Endodermal cell (in vitro differentiated cells): ENCODE measurements around the gene ZNF32. TPM values are rescaled to one million over a fixed set of nuclear protein-coding genes. Genes with fewer than 3 reads are reported as not detected.

ENCODE experiments used
- DNase-seq: peaks from one replicate; pipeline ENCODE4 v3.0.0-alpha.2; 2017
- H3K27ac ChIP-seq: 2 replicates; pipeline ENCODE4 v1.5.1; 2013; ENCODE audit warnings: mild to moderate bottlenecking, low read depth, low read length, moderate library complexity
- H3K27me3 ChIP-seq: 2 replicates; pipeline ENCODE4 v1.6.1; 2013; ENCODE audit warnings: mild to moderate bottlenecking, low read length, moderate library complexity; ENCODE audit not compliant: insufficient read depth, control insufficient read depth, poor library complexity, severe bottlenecking
- H3K36me3 ChIP-seq: 2 replicates; pipeline ENCODE4 v1.7.0; 2013; ENCODE audit warnings: mild to moderate bottlenecking, low read length, moderate library complexity; ENCODE audit not compliant: control insufficient read depth, insufficient read depth
- H3K4me1 ChIP-seq: one replicate; pipeline ENCODE4 v1.7.0; 2013; ENCODE audit warnings: low read length; ENCODE audit not compliant: control insufficient read depth, insufficient read depth
- H3K4me3 ChIP-seq: 2 replicates; pipeline ENCODE4 v1.5.1; 2013; ENCODE audit warnings: mild to moderate bottlenecking, low read length, moderate library complexity
- H3K9ac ChIP-seq: 2 replicates; pipeline ENCODE4 v1.6.1; 2013; ENCODE audit warnings: mild to moderate bottlenecking, low read length, moderate library complexity; ENCODE audit not compliant: poor library complexity, severe bottlenecking; ENCODE audit errors: extremely low read depth
- H3K9me3 ChIP-seq: 2 replicates; pipeline ENCODE4 v1.6.1; 2013; ENCODE audit warnings: mild to moderate bottlenecking, low read length, moderate library complexity; ENCODE audit not compliant: control insufficient read depth
- H3K27ac Mint-ChIP-seq: 2 replicates; pipeline ENCODE4 v1.8.0; 2020; ENCODE audit warnings: mixed read lengths
- H3K27me3 Mint-ChIP-seq: 2 replicates; pipeline ENCODE4 v1.8.0; 2021; ENCODE audit warnings: mild to moderate bottlenecking, mixed read lengths; ENCODE audit not compliant: insufficient read depth
- H3K36me3 Mint-ChIP-seq: 2 replicates; pipeline ENCODE4 v1.8.0; 2020; ENCODE audit warnings: low read depth, mixed read lengths
- H3K4me1 Mint-ChIP-seq: 2 replicates; pipeline ENCODE4 v1.8.0; 2020; ENCODE audit warnings: mixed read lengths
- H3K4me3 Mint-ChIP-seq: 2 replicates; pipeline ENCODE4 v1.8.0; 2020; ENCODE audit warnings: mild to moderate bottlenecking, moderate library complexity, mixed read lengths
- H3K9me3 Mint-ChIP-seq: 2 replicates; pipeline ENCODE4 v1.8.0; 2020; ENCODE audit warnings: mild to moderate bottlenecking, mixed read lengths
- CTCF ChIP-seq: fragments of 200-600 bp; sonication (generic); conservative IDR thresholded peaks from 2 replicates; pipeline ENCODE4 v1.5.0; 2021; ENCODE audit warnings: antibody characterized with exemption, mild to moderate bottlenecking
- WGBS, 2 experiments: methylation state at CpG; one replicate each; pipeline versions ENCODE4 v1.1.5 to v1.1.7; 2013; ENCODE audit warnings: missing lambda C conversion rate in 2 of 2, mixed read lengths in 1 of 2; ENCODE audit not compliant: insufficient coverage in 1 of 2, insufficient read length in 1 of 2; 5-methylcytosine and 5-hydroxymethylcytosine counted together
- long read RNA-seq, 4 experiments: library from polyadenylated mRNA in 2 of 4; library from RNA in 1 of 4; library from capped mRNA in 1 of 4; stranded (forward) in 3 of 4; unstranded in 1 of 4; transcript quantifications; one replicate each; pipeline ENCODE4 v2.0.0, GENCODE V29; 2020 to 2021; ENCODE audit warnings: inconsistent platforms in 1 of 4
- polyA plus RNA-seq, 2 experiments: library from polyadenylated mRNA; stranded (reverse); fragments of 50-300 nt; gene quantifications; one replicate each; pipeline ENCODE4 v1.2.3, GENCODE V29; 2013
- total RNA-seq, 2 donors: library from RNA; stranded (reverse); fragmentation: NEBNext Ultra II Directional in 1 of 2; extraction: Animal tissue kit (Norgen Biotek cat#: 25700) in 1 of 2; gene quantifications; 2 replicates in 1 of 2; 3 replicates in 1 of 2; pipeline ENCODE4 v1.2.1, GENCODE V29; 2021

ZNF32 gene
- total RNA-seq = 10 to 100 TPM; 21.4 to 29.0 TPM
- 45.6 TPM for polyA plus RNA-seq (2013, experiment 1 of 2)
- 40.1 TPM for polyA plus RNA-seq (2013, experiment 2 of 2)
- long read RNA-seq, experiment 1, partial matches to known transcripts = 1 of 8 reads
- long read RNA-seq, experiment 1, other reads (novel, unspliced or antisense) = 4 of 8 reads
- long read RNA-seq, experiment 2, transcript ZNF32-202 (3 exons, 1,201 nt) = minor isoform, 5 of 22 reads
- long read RNA-seq, experiment 2, transcript ZNF32-201 (3 exons, 1,137 nt) = major isoform, 8 of 22 reads
- long read RNA-seq, experiment 2, partial matches to known transcripts = 1 of 22 reads
- long read RNA-seq, experiment 2, other reads (novel, unspliced or antisense) = 8 of 22 reads
- long read RNA-seq, experiment 3, transcript ZNF32-201 (3 exons, 1,137 nt) = major isoform, 18 of 44 reads
- long read RNA-seq, experiment 3, transcript ZNF32-202 (3 exons, 1,201 nt) = minor isoform, 9 of 44 reads
- long read RNA-seq, experiment 3, partial matches to known transcripts = 6 of 44 reads
- long read RNA-seq, experiment 3, other reads (novel, unspliced or antisense) = 11 of 44 reads
- long read RNA-seq, experiment 4, transcript ZNF32-201 (3 exons, 1,137 nt) = major isoform, 32 of 56 reads
- long read RNA-seq, experiment 4, transcript ZNF32-202 (3 exons, 1,201 nt) = minor isoform, 8 of 56 reads
- long read RNA-seq, experiment 4, partial matches to known transcripts = 1 of 56 reads
- long read RNA-seq, experiment 4, other reads (novel, unspliced or antisense) = 15 of 56 reads

- WGBS, 2 experiments = 1 to 2% methylated on average over 24 to 90 of the region's 90 CpGs
- H3K4me1 Mint-ChIP-seq = peaks cover 18% of the 10 kb centered on the region
- H3K36me3 ChIP-seq = peaks cover 32% of the 10 kb centered on the region
- H3K4me3 Mint-ChIP-seq = peak within 1 kb of the TSS; percentile 72
- H3K27ac Mint-ChIP-seq = peak within 1 kb of the TSS; percentile 24
- peaks cover 38% of the 10 kb centered on the region for H3K36me3 Mint-ChIP-seq
- peak within 1 kb of the TSS; percentile 81 for H3K4me3 ChIP-seq
- peak within 1 kb of the TSS; percentile 72 for H3K9ac ChIP-seq
- no peaks in the 10 kb centered on the region for H3K4me1 ChIP-seq
- peak within 1 kb of the TSS; percentile 55 for H3K27ac ChIP-seq
- peaks cover 44% of the 10 kb centered on the region for H3K9me3 ChIP-seq
- H3K27me3 ChIP-seq = peaks cover 14% of the 10 kb centered on the region
- peaks cover 41% of the 10 kb centered on the region for H3K9me3 Mint-ChIP-seq
- no peak for TF ChIP-seq CTCF
- H3K27me3 Mint-ChIP-seq = peaks cover 37% of the 10 kb centered on the region
- peak; percentile 94 for DNase-seq
Observed at GRCh38 chr10:43648398-43649184, at the start of gene ZNF32. Gene ZNF32 (minus strand): TSS chr10:43648881. CDS start chr10:43646133, 2,748 bp downstream.

- no peak overlapping the region for H3K4me3 Mint-ChIP-seq
- no peak overlapping the region for H3K27ac Mint-ChIP-seq
- H3K9me3 ChIP-seq = no peaks in the 10 kb centered on the region
- DNase-seq = no peak
- no peak overlapping the region for H3K4me3 ChIP-seq
- no peaks in the 10 kb centered on the region for H3K4me1 ChIP-seq
- peaks cover 2% of the 10 kb centered on the region for H3K27me3 Mint-ChIP-seq
- 84 to 90% methylated on average over 5 to 9 of the region's 9 CpGs for WGBS, 2 experiments
- no peak for TF ChIP-seq CTCF
- no peak overlapping the region for H3K27ac ChIP-seq
- no peaks in the 10 kb centered on the region for H3K36me3 Mint-ChIP-seq
- H3K27me3 ChIP-seq = no peaks in the 10 kb centered on the region
- no peak overlapping the region for H3K9ac ChIP-seq
- no peaks in the 10 kb centered on the region for H3K4me1 Mint-ChIP-seq
- H3K36me3 ChIP-seq = no peaks in the 10 kb centered on the region
- H3K9me3 Mint-ChIP-seq = no peaks in the 10 kb centered on the region
Observed at GRCh38 chr10:43698156-43698555, 49.5 kb upstream of the ZNF32 start.

GRCh38 chr10:43696909-43697483 is 48.3 kb upstream of the ZNF32 start:
- no peaks in the 10 kb centered on the region for H3K36me3 ChIP-seq
- H3K4me1 Mint-ChIP-seq = no peaks in the 10 kb centered on the region
- H3K9ac ChIP-seq = no peak overlapping the region
- H3K9me3 Mint-ChIP-seq = no peaks in the 10 kb centered on the region
- no peak overlapping the region for H3K27ac Mint-ChIP-seq
- H3K36me3 Mint-ChIP-seq = no peaks in the 10 kb centered on the region
- no peak for TF ChIP-seq CTCF
- no peak overlapping the region for H3K27ac ChIP-seq
- H3K4me3 Mint-ChIP-seq = no peak overlapping the region
- H3K27me3 ChIP-seq = peaks cover under 1% of the 10 kb centered on the region
- H3K27me3 Mint-ChIP-seq = peaks cover 11% of the 10 kb centered on the region
- 86 to 94% methylated on average over 9 to 11 of the region's 11 CpGs for WGBS, 2 experiments
- no peaks in the 10 kb centered on the region for H3K4me1 ChIP-seq
- no peak for DNase-seq
- no peaks in the 10 kb centered on the region for H3K9me3 ChIP-seq
- H3K4me3 ChIP-seq = no peak overlapping the region
